Osteocyte (in vitro differentiated cells): Measurements from ENCODE around the gene TRAF2. TPM values are rescaled to one million over a fixed set of nuclear protein-coding genes. Genes with fewer than 3 reads are reported as not detected.

ENCODE experiments used
- DNase-seq: peaks from one replicate; pipeline ENCODE4 v3.0.0; 2021; ENCODE audit warnings: mixed read lengths; ENCODE audit not compliant: unreplicated experiment; ENCODE audit errors: extremely low spot score
- H3K27ac Mint-ChIP-seq: one replicate; pipeline ENCODE4 v1.8.0; 2021; ENCODE audit warnings: mild to moderate bottlenecking, mixed read lengths; ENCODE audit not compliant: unreplicated experiment
- H3K27me3 Mint-ChIP-seq: one replicate; pipeline ENCODE4 v1.8.0; 2021; ENCODE audit warnings: mixed read lengths; ENCODE audit not compliant: unreplicated experiment
- H3K36me3 Mint-ChIP-seq: one replicate; pipeline ENCODE4 v1.8.0; 2021; ENCODE audit warnings: mixed read lengths; ENCODE audit not compliant: unreplicated experiment
- H3K4me1 Mint-ChIP-seq: one replicate; pipeline ENCODE4 v1.8.0; 2021; ENCODE audit warnings: mixed read lengths; ENCODE audit not compliant: unreplicated experiment
- H3K4me3 Mint-ChIP-seq: one replicate; pipeline ENCODE4 v1.8.0; 2021; ENCODE audit warnings: mild to moderate bottlenecking, moderate library complexity, mixed read lengths; ENCODE audit not compliant: unreplicated experiment
- H3K9me3 Mint-ChIP-seq: one replicate; pipeline ENCODE4 v1.8.0; 2021; ENCODE audit warnings: mixed read lengths; ENCODE audit not compliant: unreplicated experiment
- total RNA-seq: library from RNA; stranded (reverse); gene quantifications from 2 replicates; pipeline ENCODE4 v1.2.1, GENCODE V29; 2021
- TF ChIP-seq, protein P1 (sequence below): fragments of 200-600 bp; sonication (generic); IDR thresholded peaks from 2 replicates; pipeline ENCODE4 v1.5.0; 2021; ENCODE audit warnings: antibody characterized with exemption, mild to moderate bottlenecking, moderate library complexity

TRAF2 gene
- total RNA-seq, 1 donor from 2014 or later: 14.4 TPM

GRCh38 chr9:136949239-136949816 lies 63.0 kb downstream of the TRAF2 start:
- H3K36me3 Mint-ChIP-seq: no peaks in the 10 kb centered on the region
- H3K4me3 Mint-ChIP-seq: peak overlapping the region; percentile 74
- TF ChIP-seq, protein P1, sequence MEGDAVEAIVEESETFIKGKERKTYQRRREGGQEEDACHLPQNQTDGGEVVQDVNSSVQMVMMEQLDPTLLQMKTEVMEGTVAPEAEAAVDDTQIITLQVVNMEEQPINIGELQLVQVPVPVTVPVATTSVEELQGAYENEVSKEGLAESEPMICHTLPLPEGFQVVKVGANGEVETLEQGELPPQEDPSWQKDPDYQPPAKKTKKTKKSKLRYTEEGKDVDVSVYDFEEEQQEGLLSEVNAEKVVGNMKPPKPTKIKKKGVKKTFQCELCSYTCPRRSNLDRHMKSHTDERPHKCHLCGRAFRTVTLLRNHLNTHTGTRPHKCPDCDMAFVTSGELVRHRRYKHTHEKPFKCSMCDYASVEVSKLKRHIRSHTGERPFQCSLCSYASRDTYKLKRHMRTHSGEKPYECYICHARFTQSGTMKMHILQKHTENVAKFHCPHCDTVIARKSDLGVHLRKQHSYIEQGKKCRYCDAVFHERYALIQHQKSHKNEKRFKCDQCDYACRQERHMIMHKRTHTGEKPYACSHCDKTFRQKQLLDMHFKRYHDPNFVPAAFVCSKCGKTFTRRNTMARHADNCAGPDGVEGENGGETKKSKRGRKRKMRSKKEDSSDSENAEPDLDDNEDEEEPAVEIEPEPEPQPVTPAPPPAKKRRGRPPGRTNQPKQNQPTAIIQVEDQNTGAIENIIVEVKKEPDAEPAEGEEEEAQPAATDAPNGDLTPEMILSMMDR: no peak
- peaks cover 11% of the 10 kb centered on the region for H3K4me1 Mint-ChIP-seq
- H3K27me3 Mint-ChIP-seq: no peaks in the 10 kb centered on the region
- H3K27ac Mint-ChIP-seq: peak overlapping the region; percentile 67
- no peak for DNase-seq
- H3K9me3 Mint-ChIP-seq: no peaks in the 10 kb centered on the region

DNA sequence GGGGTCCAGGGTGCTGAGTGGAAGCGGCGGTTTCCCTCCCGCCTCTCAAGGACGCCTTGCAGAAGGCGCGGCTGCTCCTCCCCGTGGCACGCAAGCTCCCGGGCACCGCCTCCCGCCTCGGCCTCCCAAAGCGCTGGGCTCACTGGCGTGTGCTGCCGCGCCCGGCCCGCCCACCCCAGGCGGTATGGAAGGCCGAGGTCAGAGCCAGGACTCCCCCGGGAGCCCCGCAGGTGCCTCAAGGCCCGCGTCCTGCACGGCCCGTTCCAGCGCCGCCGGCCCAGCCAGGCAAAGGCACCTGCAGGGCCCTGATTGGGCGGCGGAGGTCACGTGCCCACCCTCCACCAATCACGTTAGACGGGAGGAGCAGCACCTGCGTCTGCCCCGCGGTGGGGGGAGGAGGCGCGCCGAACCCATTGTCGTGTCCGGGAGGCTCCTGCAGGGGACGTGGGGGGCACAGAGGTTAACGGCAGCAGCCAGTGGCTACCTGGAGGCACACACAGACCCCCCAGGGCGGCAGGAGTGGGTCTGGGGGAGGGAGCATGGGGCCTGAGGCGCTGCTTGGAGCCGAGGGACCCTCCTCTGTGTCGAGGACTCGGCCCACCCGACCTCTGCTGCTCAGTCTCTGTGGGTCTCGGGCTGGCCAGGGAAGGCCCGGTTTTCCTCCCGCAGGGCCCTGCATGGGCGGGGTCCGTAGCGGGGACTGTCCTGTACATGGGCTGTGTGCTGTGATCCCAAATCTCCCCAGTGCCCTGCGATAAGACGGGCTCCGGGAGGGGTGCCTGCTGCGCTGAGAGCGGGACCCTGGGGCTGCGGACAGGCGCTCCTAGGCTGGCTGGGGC lies 63.7 kb downstream of the TRAF2 start:
- Mint-ChIP-seq H3K9me3 (no peaks in the 10 kb centered on the region), H3K36me3 (no peaks in the 10 kb centered on the region), H3K4me3 (peak overlapping the region; percentile 74), H3K4me1 (peaks cover 8% of the 10 kb centered on the region), H3K27ac (peak overlapping the region; percentile 67), H3K27me3 (no peaks in the 10 kb centered on the region)
- TF ChIP-seq, protein P1: no peak
- DNase-seq: peak; percentile 96

DNA sequence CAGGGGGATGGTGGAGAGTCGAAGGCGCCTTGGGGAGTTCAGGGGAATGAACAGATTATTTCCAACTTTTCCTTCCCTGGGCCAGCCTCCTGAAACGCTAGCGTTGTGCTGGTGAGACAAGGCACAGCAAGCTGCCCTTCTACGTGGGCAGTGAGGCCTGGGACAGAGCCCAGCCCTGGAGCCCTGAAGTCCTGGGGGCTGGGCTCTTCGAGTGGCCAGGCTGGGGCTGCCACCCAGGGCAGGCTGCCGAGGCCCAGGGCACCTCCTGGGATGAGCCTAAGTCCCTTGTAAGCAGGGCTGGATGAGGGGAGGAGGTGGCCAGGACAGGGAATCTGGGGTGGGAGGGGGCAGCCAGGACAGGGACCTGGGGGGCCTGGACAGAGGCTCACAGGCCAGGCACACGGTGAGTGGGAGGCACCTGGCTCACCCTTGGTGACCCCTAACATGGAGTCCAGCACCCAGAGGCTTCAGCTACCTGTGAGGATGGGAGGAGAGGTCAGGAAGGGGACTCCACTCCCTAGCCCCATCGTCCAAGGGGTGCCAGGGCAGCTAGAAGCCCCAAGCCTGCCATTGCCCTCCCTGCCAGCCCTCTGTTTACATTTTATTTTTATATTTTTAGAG lies 64.5 kb downstream of the TRAF2 start:
- H3K27ac Mint-ChIP-seq: peak overlapping the region; percentile 7

DNA sequence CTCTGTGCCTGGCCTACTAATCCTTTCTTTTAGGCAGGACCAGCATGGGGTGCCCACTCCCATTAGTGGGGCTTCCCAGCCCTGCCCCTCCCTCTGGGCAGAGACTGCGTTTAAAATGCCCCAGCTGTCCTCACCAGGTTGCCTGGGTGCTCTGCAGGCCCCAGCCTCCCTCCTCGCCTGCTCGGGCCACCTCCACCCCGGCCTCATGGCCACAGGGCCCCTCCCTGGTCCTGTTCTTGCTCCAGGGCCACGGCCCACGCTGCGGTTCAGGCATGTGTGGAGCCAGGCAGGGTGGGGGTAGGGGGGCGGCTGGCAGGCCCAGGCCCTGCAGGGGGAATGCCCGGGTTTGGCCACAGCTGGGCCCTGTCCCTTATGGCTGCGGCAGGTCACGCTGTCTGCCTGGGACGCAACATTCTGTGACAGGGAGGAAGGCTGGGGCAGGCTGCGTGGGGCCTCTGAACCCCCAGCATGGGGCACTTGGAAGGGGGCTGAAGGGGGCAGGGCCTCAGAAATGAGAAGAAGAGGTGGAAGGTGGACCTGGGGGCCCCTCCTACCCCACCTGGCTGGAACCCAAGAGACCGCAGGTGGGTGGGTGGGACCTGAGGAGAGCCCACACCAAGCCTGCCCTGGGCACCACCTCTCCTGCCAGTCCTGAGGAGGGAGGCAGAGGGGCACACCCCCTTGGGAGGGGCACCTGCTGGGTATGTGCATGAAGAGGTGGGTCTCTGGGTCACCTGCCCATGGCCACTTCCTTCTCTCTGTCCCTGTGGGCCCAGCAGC lies 65.4 kb downstream of the TRAF2 start, which contains the start of gene LCN12:
Gene LCN12 (plus strand): TSS at position 733 of the 780 bp plus-strand sequence. CDS start 55 bp downstream, outside the sequence.
- TF ChIP-seq, protein P1: no peak
- peaks cover 8% of the 10 kb centered on the region for H3K4me1 Mint-ChIP-seq
- H3K27ac Mint-ChIP-seq: no peak within 1 kb of the TSS
- no peaks in the 10 kb centered on the region for H3K9me3 Mint-ChIP-seq
- no peaks in the 10 kb centered on the region for H3K27me3 Mint-ChIP-seq
- no peak within 1 kb of the TSS for H3K4me3 Mint-ChIP-seq
- no peaks in the 10 kb centered on the region for H3K36me3 Mint-ChIP-seq
- no peak for DNase-seq

More for the DNA sequence above, 64.5 kb downstream of the TRAF2 start:
- H3K4me3 Mint-ChIP-seq: peak overlapping the region; percentile 73
- peaks cover 8% of the 10 kb centered on the region for H3K4me1 Mint-ChIP-seq
- H3K36me3 Mint-ChIP-seq: no peaks in the 10 kb centered on the region
- no peaks in the 10 kb centered on the region for H3K9me3 Mint-ChIP-seq
- TF ChIP-seq, protein P1: no peak
- no peak for DNase-seq
- no peaks in the 10 kb centered on the region for H3K27me3 Mint-ChIP-seq
